HepG2 (cell line): ENCODE data around the gene ZNF48. TPM values are rescaled to one million over a fixed set of nuclear protein-coding genes. Genes with fewer than 3 reads are reported as not detected.

Experiments
- CAMTA2 ChIP-seq: sonication (generic); formaldehyde crosslinking; IDR thresholded peaks from 2 replicates; pipeline ENCODE4 v1.4.0; 2020; ENCODE audit warnings: mild to moderate bottlenecking, missing genetic modification reagents, borderline replicate concordance
- CEBPG ChIP-seq: IDR thresholded peaks from 2 replicates; pipeline ENCODE4 v1.6.1; 2016
- CREM ChIP-seq, 2 experiments: sonication (generic) in 1 of 2; formaldehyde crosslinking in 1 of 2; IDR thresholded peaks; 2 replicates each; pipeline versions ENCODE4 v1.4.0 to v1.6.1; 2016 to 2020; ENCODE audit warnings: antibody characterized with exemption in 1 of 2, mild to moderate bottlenecking in 1 of 2, missing genetic modification reagents in 1 of 2
- KLF12 ChIP-seq: sonication (generic); formaldehyde crosslinking; IDR thresholded peaks from 2 replicates; pipeline ENCODE4 v1.4.0; 2020; ENCODE audit warnings: missing genetic modification reagents, borderline replicate concordance
- MAF1 ChIP-seq: sonication (generic); formaldehyde crosslinking; IDR thresholded peaks from 2 replicates; pipeline ENCODE4 v1.5.0; 2020; ENCODE audit warnings: missing genetic modification reagents, borderline replicate concordance
- MAFF ChIP-seq: IDR thresholded peaks from 2 replicates; pipeline ENCODE4 v1.6.1; 2011; ENCODE audit warnings: low read depth, low read length, improper control_type of control experiment
- NFYB ChIP-seq: sonication (generic); formaldehyde crosslinking; IDR thresholded peaks from 2 replicates; pipeline ENCODE4 v1.4.0; 2020; ENCODE audit warnings: missing genetic modification reagents
- PRPF4 ChIP-seq: fragments of 200-400 bp; formaldehyde crosslinking; IDR thresholded peaks from 2 replicates; pipeline ENCODE4 v1.6.1; 2016; ENCODE audit warnings: low read length, low read depth; ENCODE audit not compliant: poor library complexity, severe bottlenecking
- SRSF1 ChIP-seq: fragments of 200-400 bp; formaldehyde crosslinking; optimal IDR thresholded peaks from 2 replicates; pipeline ENCODE3; 2017; ENCODE audit warnings: mild to moderate bottlenecking, low read depth, low read length, moderate library complexity
- THAP7 ChIP-seq: sonication (generic); formaldehyde crosslinking; IDR thresholded peaks from 2 replicates; pipeline ENCODE4 v1.8.1; 2023; ENCODE audit warnings: mild to moderate bottlenecking, missing genetic modification reagents
- WIZ ChIP-seq: sonication (generic); formaldehyde crosslinking; IDR thresholded peaks from 2 replicates; pipeline ENCODE4 v1.5.1; 2020; ENCODE audit warnings: mild to moderate bottlenecking, missing genetic modification reagents
- ZBTB43 ChIP-seq: sonication (generic); formaldehyde crosslinking; conservative IDR thresholded peaks from 2 replicates; pipeline ENCODE4 v1.4.0; 2020; ENCODE audit warnings: missing genetic modification reagents
- ZNF512B ChIP-seq: sonication (generic); formaldehyde crosslinking; IDR thresholded peaks from 2 replicates; pipeline ENCODE4 v1.5.1; 2020; ENCODE audit warnings: missing genetic modification reagents, mild to moderate bottlenecking, borderline replicate concordance
- ZNF644 ChIP-seq: IDR thresholded peaks from 2 replicates; pipeline ENCODE4 v1.6.1; 2016; ENCODE audit warnings: low read depth
- ZNF652 ChIP-seq: IDR thresholded peaks from 2 replicates; pipeline ENCODE4 v1.6.1; 2016; ENCODE audit warnings: low read depth, borderline replicate concordance
- ZXDC ChIP-seq: sonication (generic); formaldehyde crosslinking; IDR thresholded peaks from 2 replicates; pipeline ENCODE4 v1.5.0; 2020; ENCODE audit warnings: mild to moderate bottlenecking, missing genetic modification reagents
- polyA plus RNA-seq, 8 experiments: library from polyadenylated mRNA; depleted of rRNA in 3 of 8; stranded (reverse) in 7 of 8; unstranded in 1 of 8; fragments of >200 nt; fragmentation: Illumina TruSeq in 4 of 8; extraction: Trizol in 4 of 8; gene quantifications; 2 replicates each; pipeline versions ENCODE4 v1.2.1 to v1.2.3, GENCODE V29; 2011 to 2016; ENCODE audit warnings: low read depth in 4 of 8, missing spikeins in 1 of 8, mixed read lengths in 1 of 8; ENCODE audit not compliant: insufficient read depth in 1 of 8
- total RNA-seq, 5 experiments: library from RNA; depleted of rRNA; stranded (reverse); fragments of >200 nt; fragmentation: Illumina TruSeq; extraction: Trizol; gene quantifications; 2 replicates each; pipeline ENCODE4 v1.2.3, GENCODE V29; 2016; ENCODE audit warnings: low read depth in 1 of 5
- TF ChIP-seq, protein P1 (sequence below): sonication (generic); formaldehyde crosslinking; IDR thresholded peaks from 2 replicates; pipeline ENCODE4 v1.9.0; 2021; ENCODE audit warnings: missing genetic modification reagents, borderline replicate concordance
- TF ChIP-seq, protein P2 (sequence below): sonication (generic); formaldehyde crosslinking; IDR thresholded peaks from 2 replicates; pipeline ENCODE4 v1.5.1; 2020; ENCODE audit warnings: missing genetic modification reagents, mild to moderate bottlenecking, borderline replicate concordance

ZNF48 gene
- total and polyA plus RNA-seq, 2 of the 13 experiments (the other 11 are each of a cell fraction or from before 2014, with no cell fraction given), result 9.9 to 12.3 TPM

DNA sequence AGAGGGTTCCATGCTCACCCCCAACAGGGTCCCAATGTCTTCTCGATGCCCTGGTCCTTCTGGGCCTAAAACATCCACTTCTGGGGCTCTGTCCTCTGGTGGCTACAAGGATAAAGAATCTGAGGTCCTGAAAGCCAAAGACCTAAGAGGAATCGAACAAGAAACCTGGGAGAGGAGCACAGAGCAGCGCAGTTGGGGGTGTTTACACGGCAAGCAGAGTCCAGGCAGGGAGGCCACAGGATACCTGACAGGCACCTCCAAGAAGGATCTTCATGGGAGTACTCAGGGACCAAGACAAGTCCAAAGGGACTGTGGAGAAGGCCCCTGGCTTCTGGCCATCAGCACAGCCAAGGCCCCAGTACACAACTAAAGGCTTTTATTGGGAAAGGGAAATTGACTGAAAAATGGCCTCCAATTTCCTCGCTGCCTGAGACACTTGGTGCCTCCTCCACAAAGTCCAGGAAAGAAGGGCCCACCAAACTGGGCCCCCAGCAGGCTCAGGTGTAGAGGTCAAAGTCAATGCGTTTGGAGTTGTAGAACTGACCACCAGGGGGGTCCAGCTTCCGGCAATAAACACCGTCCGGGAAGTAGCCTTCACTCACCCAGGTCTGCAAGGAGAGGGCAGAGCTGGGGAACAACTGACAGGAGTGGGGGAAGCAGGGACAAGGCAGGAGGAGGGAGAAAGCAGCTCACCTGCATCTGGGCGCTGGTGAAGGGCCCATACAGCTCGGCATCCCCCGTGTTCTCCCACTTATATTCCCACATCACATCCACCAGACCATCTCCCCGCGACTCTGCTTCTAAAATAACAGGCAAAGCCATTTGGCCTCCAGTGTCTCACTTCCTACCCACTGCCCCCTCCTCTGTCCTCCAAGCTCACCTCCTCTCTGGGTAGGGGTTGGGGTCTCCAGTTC is 42.5 kb upstream of the ZNF48 start (continued):
- TF ChIP-seq THAP7 (CRISPR knock-in tag), result no peak
- no peak for TF ChIP-seq SRSF1
- TF ChIP-seq CAMTA2, result no peak
- no peak for TF ChIP-seq ZXDC (CRISPR knock-in tag)
- TF ChIP-seq, protein P1, sequence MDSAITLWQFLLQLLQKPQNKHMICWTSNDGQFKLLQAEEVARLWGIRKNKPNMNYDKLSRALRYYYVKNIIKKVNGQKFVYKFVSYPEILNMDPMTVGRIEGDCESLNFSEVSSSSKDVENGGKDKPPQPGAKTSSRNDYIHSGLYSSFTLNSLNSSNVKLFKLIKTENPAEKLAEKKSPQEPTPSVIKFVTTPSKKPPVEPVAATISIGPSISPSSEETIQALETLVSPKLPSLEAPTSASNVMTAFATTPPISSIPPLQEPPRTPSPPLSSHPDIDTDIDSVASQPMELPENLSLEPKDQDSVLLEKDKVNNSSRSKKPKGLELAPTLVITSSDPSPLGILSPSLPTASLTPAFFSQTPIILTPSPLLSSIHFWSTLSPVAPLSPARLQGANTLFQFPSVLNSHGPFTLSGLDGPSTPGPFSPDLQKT (CRISPR knock-in tag), result no peak
- TF ChIP-seq MAF1 (CRISPR knock-in tag), result no peak
- TF ChIP-seq PRPF4, result no peak
- TF ChIP-seq MAFF, result no peak
- no peak for TF ChIP-seq ZNF512B (CRISPR knock-in tag)
- TF ChIP-seq, protein P2, sequence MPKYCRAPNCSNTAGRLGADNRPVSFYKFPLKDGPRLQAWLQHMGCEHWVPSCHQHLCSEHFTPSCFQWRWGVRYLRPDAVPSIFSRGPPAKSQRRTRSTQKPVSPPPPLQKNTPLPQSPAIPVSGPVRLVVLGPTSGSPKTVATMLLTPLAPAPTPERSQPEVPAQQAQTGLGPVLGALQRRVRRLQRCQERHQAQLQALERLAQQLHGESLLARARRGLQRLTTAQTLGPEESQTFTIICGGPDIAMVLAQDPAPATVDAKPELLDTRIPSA, result no peak
- TF ChIP-seq NFYB (CRISPR knock-in tag), result no peak
- no peak for TF ChIP-seq WIZ (CRISPR knock-in tag)
- no peak for TF ChIP-seq ZBTB43 (CRISPR knock-in tag)
- TF ChIP-seq CEBPG (CRISPR knock-in tag), result no peak
- TF ChIP-seq CREM (IDR thresholded peaks at IDR 0.05), result no peak
- no peak for TF ChIP-seq CREM (CRISPR knock-in tag; IDR thresholded peaks at IDR 0.05)
- TF ChIP-seq KLF12 (CRISPR knock-in tag), result no peak
- TF ChIP-seq ZNF644 (CRISPR knock-in tag), result no peak
- no peak for TF ChIP-seq ZNF652 (CRISPR knock-in tag)
